SK-N-SH treated with all-trans-retinoic acid at 6 μM for 48 hours (cell line): ENCODE measurements around the gene PARM1.

Experiments used
- ATAC-seq: fragments of 200-7000 bp; cut with Tn5 transposase; 3 replicates; pipeline ENCODE4 v1.9.1; 2020; ENCODE audit warnings: mild to moderate bottlenecking, moderate library complexity
- ARNTL ChIP-seq: fragments of 450-650 bp; formaldehyde crosslinking; IDR thresholded peaks from 2 replicates; pipeline ENCODE4 v1.5.0; 2020; ENCODE audit warnings: low read depth, mild to moderate bottlenecking, moderate library complexity, borderline replicate concordance
- BACH2 ChIP-seq: fragments of 250-450 bp; sonication (Bioruptor Pico); IDR thresholded peaks from 2 replicates; pipeline ENCODE4 v1.9.0; 2021; ENCODE audit warnings: mild to moderate bottlenecking, borderline replicate concordance
- CREB5 ChIP-seq: fragments of 250-450 bp; sonication (Bioruptor Pico); IDR thresholded peaks from 2 replicates; pipeline ENCODE4 v1.5.1; 2020; ENCODE audit warnings: low read depth, mild to moderate bottlenecking, moderate library complexity
- CSDC2 ChIP-seq: fragments of 250-450 bp; sonication (Bioruptor Pico); IDR thresholded peaks from 2 replicates; pipeline ENCODE4 v1.5.0; 2020; ENCODE audit warnings: mild to moderate bottlenecking, moderate library complexity
- CSRNP3 ChIP-seq: fragments of 250-450 bp; sonication (Bioruptor Pico); IDR thresholded peaks from 2 replicates; pipeline ENCODE4 v1.5.1; 2021; ENCODE audit warnings: mild to moderate bottlenecking, moderate library complexity
- ESRRG ChIP-seq: fragments of 250-450 bp; sonication (Bioruptor Pico); IDR thresholded peaks from 2 replicates; pipeline ENCODE4 v1.6.1; 2021; ENCODE audit warnings: mild to moderate bottlenecking
- GLIS3 ChIP-seq: fragments of 250-450 bp; sonication (Bioruptor Pico); IDR thresholded peaks from 2 replicates; pipeline ENCODE4 v1.5.0; 2020; ENCODE audit warnings: mild to moderate bottlenecking, moderate library complexity
- ISL1 ChIP-seq: fragments of 250-450 bp; sonication (Bioruptor Pico); IDR thresholded peaks from 2 replicates; pipeline ENCODE4 v2.1.2; 2022; ENCODE audit warnings: mild to moderate bottlenecking, moderate library complexity
- OSR1 ChIP-seq: fragments of 250-450 bp; sonication (Bioruptor Pico); IDR thresholded peaks from 2 replicates; pipeline ENCODE4 v1.8.0; 2022; ENCODE audit warnings: moderate library complexity, mild to moderate bottlenecking, inconsistent platforms
- PATZ1 ChIP-seq: fragments of 250-450 bp; sonication (Bioruptor Pico); IDR thresholded peaks from 2 replicates; pipeline ENCODE4 v1.8.0; 2020; ENCODE audit warnings: mild to moderate bottlenecking, moderate library complexity, borderline replicate concordance
- POU6F1 ChIP-seq: fragments of 250-450 bp; sonication (Bioruptor Pico); IDR thresholded peaks from 2 replicates; pipeline ENCODE4 v1.8.0; 2021; ENCODE audit warnings: low read depth, mild to moderate bottlenecking, moderate library complexity, borderline replicate concordance
- PPARA ChIP-seq: fragments of 250-450 bp; sonication (Bioruptor Pico); IDR thresholded peaks from 2 replicates; pipeline ENCODE4 v1.5.0; 2020; ENCODE audit warnings: mild to moderate bottlenecking, borderline replicate concordance
- RARB ChIP-seq: fragments of 250-450 bp; sonication (Bioruptor Pico); IDR thresholded peaks from 2 replicates; pipeline ENCODE4 v1.8.0; 2021; ENCODE audit warnings: mild to moderate bottlenecking, moderate library complexity
- SNAI2 ChIP-seq: fragments of 250-450 bp; sonication (Bioruptor Pico); IDR thresholded peaks from 2 replicates; pipeline ENCODE4 v1.5.0; 2020; ENCODE audit warnings: mild to moderate bottlenecking, moderate library complexity
- TCF4 ChIP-seq: fragments of 250-450 bp; sonication (Bioruptor Pico); IDR thresholded peaks from 2 replicates; pipeline ENCODE4 v1.8.0; 2021; ENCODE audit warnings: mild to moderate bottlenecking, moderate library complexity, borderline replicate concordance
- TOX ChIP-seq: fragments of 250-450 bp; sonication (Bioruptor Pico); IDR thresholded peaks from 2 replicates; pipeline ENCODE4 v1.8.0; 2021; ENCODE audit warnings: mild to moderate bottlenecking, moderate library complexity, borderline replicate concordance
- ZC3H10 ChIP-seq: fragments of 250-450 bp; sonication (Bioruptor Pico); IDR thresholded peaks from 2 replicates; pipeline ENCODE4 v1.5.1; 2021; ENCODE audit warnings: mild to moderate bottlenecking, moderate library complexity
- ZFP3 ChIP-seq: fragments of 250-450 bp; sonication (Bioruptor Pico); IDR thresholded peaks from 2 replicates; pipeline ENCODE4 v1.5.0; 2020; ENCODE audit warnings: mild to moderate bottlenecking, moderate library complexity
- ZFP30 ChIP-seq: fragments of 450-650 bp; formaldehyde crosslinking; IDR thresholded peaks from 2 replicates; pipeline ENCODE4 v1.5.0; 2022; ENCODE audit warnings: mild to moderate bottlenecking, moderate library complexity
- ZNF565 ChIP-seq: fragments of 450-650 bp; formaldehyde crosslinking; conservative IDR thresholded peaks from 2 replicates; pipeline ENCODE4 v1.5.0; 2020; ENCODE audit warnings: low read depth, mild to moderate bottlenecking, moderate library complexity
- ZNF70 ChIP-seq: fragments of 450-650 bp; formaldehyde crosslinking; IDR thresholded peaks from 2 replicates; pipeline ENCODE4 v1.5.0; 2020; ENCODE audit warnings: mild to moderate bottlenecking, moderate library complexity
- ZNF8 ChIP-seq: fragments of 450-650 bp; formaldehyde crosslinking; IDR thresholded peaks from 2 replicates; pipeline ENCODE4 v1.5.0; 2020; ENCODE audit warnings: mild to moderate bottlenecking, moderate library complexity

The PARM1 gene

GRCh38 chr4:74926007-74926406 is 6.9 kb upstream of the PARM1 start:
- TF ChIP-seq BACH2 (CRISPR knock-in tag) (no peak), POU6F1 (no peak), TOX (CRISPR knock-in tag) (no peak), CSDC2 (CRISPR knock-in tag) (no peak), ZC3H10 (CRISPR knock-in tag) (no peak)
- ATAC-seq = no peak

GRCh38 chr4:74930162-74930561 is 2.8 kb upstream of the PARM1 start:
- no peak for ATAC-seq
- no peak for TF ChIP-seq BACH2 (CRISPR knock-in tag)

GRCh38 chr4:74931376-74931775 is 1.5 kb upstream of the PARM1 start:
- no peak for TF ChIP-seq ZNF8 (CRISPR knock-in tag)
- TF ChIP-seq OSR1 (CRISPR knock-in tag) = no peak
- no peak for TF ChIP-seq ZFP3 (CRISPR knock-in tag)
- no peak for TF ChIP-seq CREB5 (CRISPR knock-in tag)
- no peak for TF ChIP-seq PATZ1
- TF ChIP-seq SNAI2 (CRISPR knock-in tag) = no peak
- TF ChIP-seq ARNTL (CRISPR knock-in tag) = no peak
- no peak for TF ChIP-seq POU6F1
- no peak for TF ChIP-seq ZFP30 (CRISPR knock-in tag)
- no peak for TF ChIP-seq ZC3H10 (CRISPR knock-in tag)
- no peak for TF ChIP-seq BACH2 (CRISPR knock-in tag)
- TF ChIP-seq PPARA = no peak
- TF ChIP-seq CSRNP3 = no peak
- no peak for ATAC-seq

- TF ChIP-seq CSRNP3 = no peak
- no peak for TF ChIP-seq PPARA
- TF ChIP-seq GLIS3 (CRISPR knock-in tag) = no peak
- TF ChIP-seq RARB (CRISPR knock-in tag) = no peak
- TF ChIP-seq PATZ1 = no peak
- TF ChIP-seq TCF4 = no peak
- no peak for TF ChIP-seq ZNF565 (CRISPR knock-in tag)
- no peak for TF ChIP-seq ISL1
- no peak for TF ChIP-seq SNAI2 (CRISPR knock-in tag)
- no peak for TF ChIP-seq BACH2 (CRISPR knock-in tag)
- TF ChIP-seq ESRRG (CRISPR knock-in tag) = no peak
- TF ChIP-seq ZNF70 (CRISPR knock-in tag) = no peak
- TF ChIP-seq ZFP3 (CRISPR knock-in tag) = no peak
- no peak for TF ChIP-seq ARNTL (CRISPR knock-in tag)
- TF ChIP-seq ZNF8 (CRISPR knock-in tag) = no peak
- no peak for TF ChIP-seq ZC3H10 (CRISPR knock-in tag)
- no peak for TF ChIP-seq POU6F1
- no peak for TF ChIP-seq OSR1 (CRISPR knock-in tag)
- no peak for TF ChIP-seq ZFP30 (CRISPR knock-in tag)
- TF ChIP-seq, all 23 proteins: peak for 0
Measured at GRCh38 chr4:74932010-74932409, 906 bp upstream of the PARM1 start.

More at GRCh38 chr4:74932010-74932409, 906 bp upstream of the PARM1 start:
- no peak for ATAC-seq
